ENCODE results near the gene NAA50.

The NAA50 gene

GRCh38 chr3:113745756-113746547, at the start of gene NAA50:
TSS of gene NAA50 (minus strand) at chr3:113746249. CDS start at chr3:113745949, 300 bp downstream.
- Histone ChIP-seq H3K27ac (ENCODE audit: low read length) (no peak within 1 kb of the TSS), H3K36me3 (ENCODE audit: control insufficient read depth, insufficient read depth, low read length) (no peaks in the 10 kb centered on the region), H3K4me1 (ENCODE audit: control insufficient read depth, insufficient read depth, low read length) (no peaks in the 10 kb centered on the region), H3K4me3 (ENCODE audit: low read length) (peak within 1 kb of the TSS; percentile 98), H3K27me3 (ENCODE audit: control insufficient read depth, insufficient read depth, low read length) (no peaks in the 10 kb centered on the region), H3K9me3 (ENCODE audit: control insufficient read depth, insufficient read depth, low read length) (no peaks in the 10 kb centered on the region)
- no peak for DNase-seq (ENCODE audit: low read depth, low spot score)
- no CpG with 5 or more reads among the region's 72 CpGs for WGBS (ENCODE audit: insufficient coverage, insufficient read length)

GRCh38 chr3:113795693-113796092, 49.6 kb upstream of the NAA50 start:
- no CpG with 5 or more reads among the region's 4 CpGs for WGBS (ENCODE audit: insufficient coverage, insufficient read length)
- no peaks in the 10 kb centered on the region for H3K27me3 ChIP-seq (ENCODE audit: control insufficient read depth, insufficient read depth, low read length)
- H3K27ac ChIP-seq (ENCODE audit: low read length), result no peak overlapping the region

DNA sequence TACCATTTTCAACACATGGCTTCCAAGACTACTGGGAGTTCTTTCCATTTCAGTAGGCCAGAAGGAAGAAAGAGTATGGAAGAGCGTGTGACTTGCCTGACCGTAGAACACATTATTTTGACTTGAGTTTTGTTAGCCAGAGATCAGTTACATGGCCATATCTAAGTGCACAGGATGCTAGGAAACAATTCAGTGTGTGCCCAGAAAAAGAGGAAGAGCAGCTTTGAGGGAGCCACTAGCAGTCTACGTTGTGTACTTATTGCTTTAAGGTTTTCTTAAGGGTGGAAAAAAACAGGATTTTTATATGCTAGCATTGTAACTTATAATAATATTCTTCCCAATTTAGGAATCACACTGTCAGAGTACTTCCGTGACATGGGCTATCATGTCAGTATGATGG, 48.5 kb upstream of the NAA50 start:
- WGBS (ENCODE audit: insufficient coverage, insufficient read length), result no CpG with 5 or more reads among the region's 4 CpGs
- no peaks in the 10 kb centered on the region for H3K27me3 ChIP-seq (ENCODE audit: control insufficient read depth, insufficient read depth, low read length)
- 0 out of 2 replicates have a peak, but pooled peaks cover 2% of the 10 kb centered on the region for H3K36me3 ChIP-seq (ENCODE audit: control insufficient read depth, insufficient read depth, low read length)

More at GRCh38 chr3:113795693-113796092, 49.6 kb upstream of the NAA50 start:
- H3K36me3 ChIP-seq (ENCODE audit: control insufficient read depth, insufficient read depth, low read length), result 0 out of 2 replicates have a peak, but pooled peaks cover 2% of the 10 kb centered on the region
- no peaks in the 10 kb centered on the region for H3K9me3 ChIP-seq (ENCODE audit: control insufficient read depth, insufficient read depth, low read length)
- no peak for DNase-seq (ENCODE audit: low read depth, low spot score)
- H3K4me1 ChIP-seq (ENCODE audit: control insufficient read depth, insufficient read depth, low read length), result no peaks in the 10 kb centered on the region
- H3K4me3 ChIP-seq (ENCODE audit: low read length), result no peak overlapping the region

GRCh38 chr3:113791381-113791780, 45.3 kb upstream of the NAA50 start:
- H3K27me3 ChIP-seq (ENCODE audit: control insufficient read depth, insufficient read depth, low read length), result no peaks in the 10 kb centered on the region
- H3K36me3 ChIP-seq (ENCODE audit: control insufficient read depth, insufficient read depth, low read length), result no peaks in the 10 kb centered on the region; the same call in 1 of the 2 replicates
- no peak for DNase-seq (ENCODE audit: low read depth, low spot score)
- H3K9me3 ChIP-seq (ENCODE audit: control insufficient read depth, insufficient read depth, low read length), result no peaks in the 10 kb centered on the region
- H3K4me1 ChIP-seq (ENCODE audit: control insufficient read depth, insufficient read depth, low read length), result no peaks in the 10 kb centered on the region
- H3K4me3 ChIP-seq (ENCODE audit: low read length), result no peak overlapping the region
- no peak overlapping the region for H3K27ac ChIP-seq (ENCODE audit: low read length)

More for the DNA sequence above, 48.5 kb upstream of the NAA50 start:
- no peaks in the 10 kb centered on the region for H3K9me3 ChIP-seq (ENCODE audit: control insufficient read depth, insufficient read depth, low read length)
- no peak for DNase-seq (ENCODE audit: low read depth, low spot score)
- no peak overlapping the region for H3K27ac ChIP-seq (ENCODE audit: low read length)
- H3K4me3 ChIP-seq (ENCODE audit: low read length), result no peak overlapping the region
- no peaks in the 10 kb centered on the region for H3K4me1 ChIP-seq (ENCODE audit: control insufficient read depth, insufficient read depth, low read length)

GRCh38 chr3:113783980-113784379, 37.9 kb upstream of the NAA50 start:
- Histone ChIP-seq H3K4me1 (ENCODE audit: control insufficient read depth, insufficient read depth, low read length) (no peaks in the 10 kb centered on the region), H3K27me3 (ENCODE audit: control insufficient read depth, insufficient read depth, low read length) (no peaks in the 10 kb centered on the region), H3K4me3 (ENCODE audit: low read length) (no peak overlapping the region), H3K36me3 (ENCODE audit: control insufficient read depth, insufficient read depth, low read length) (no peaks in the 10 kb centered on the region; the same call in 1 of the 2 replicates), H3K9me3 (ENCODE audit: control insufficient read depth, insufficient read depth, low read length) (no peaks in the 10 kb centered on the region), H3K27ac (ENCODE audit: low read length) (no peak overlapping the region)
- DNase-seq (ENCODE audit: low read depth, low spot score), result no peak
- WGBS (ENCODE audit: insufficient coverage, insufficient read length), result no CpG with 5 or more reads among the region's 4 CpGs

DNA sequence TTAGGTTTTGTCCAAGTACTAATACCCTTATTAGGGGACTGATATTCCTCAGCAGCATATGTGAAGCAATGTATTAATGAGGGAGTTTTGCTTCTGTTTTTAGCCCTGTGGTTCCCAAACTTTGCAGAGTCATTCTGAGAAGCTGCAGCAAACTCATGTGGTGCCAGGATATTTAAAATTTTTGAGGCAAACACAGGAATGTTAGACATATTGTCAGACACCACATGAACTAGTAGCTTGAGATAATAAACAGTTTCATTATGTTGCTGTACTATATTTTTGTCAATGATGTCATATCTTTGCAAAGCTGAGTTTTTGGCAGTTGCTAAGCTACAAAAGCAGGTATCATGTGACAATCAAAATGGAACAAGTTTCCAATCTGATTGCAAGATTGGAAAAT, 37.4 kb upstream of the NAA50 start:
- Histone ChIP-seq H3K36me3 (ENCODE audit: control insufficient read depth, insufficient read depth, low read length) (no peaks in the 10 kb centered on the region; the same call in 1 of the 2 replicates), H3K27me3 (ENCODE audit: control insufficient read depth, insufficient read depth, low read length) (no peaks in the 10 kb centered on the region)
- no peak for DNase-seq (ENCODE audit: low read depth, low spot score)

GRCh38 chr3:113776564-113776963, 30.5 kb upstream of the NAA50 start:
- WGBS (ENCODE audit: insufficient coverage, insufficient read length), result no CpG with 5 or more reads among the region's 3 CpGs
- H3K27ac ChIP-seq (ENCODE audit: low read length), result no peak overlapping the region
- H3K36me3 ChIP-seq (ENCODE audit: control insufficient read depth, insufficient read depth, low read length), result no peaks in the 10 kb centered on the region
- DNase-seq (ENCODE audit: low read depth, low spot score), result no peak
- no peaks in the 10 kb centered on the region for H3K4me1 ChIP-seq (ENCODE audit: control insufficient read depth, insufficient read depth, low read length)
- no peaks in the 10 kb centered on the region for H3K27me3 ChIP-seq (ENCODE audit: control insufficient read depth, insufficient read depth, low read length)
- no peaks in the 10 kb centered on the region for H3K9me3 ChIP-seq (ENCODE audit: control insufficient read depth, insufficient read depth, low read length)
- no peak overlapping the region for H3K4me3 ChIP-seq (ENCODE audit: low read length)

More for the DNA sequence above, 37.4 kb upstream of the NAA50 start:
- Histone ChIP-seq H3K4me3 (ENCODE audit: low read length) (no peak overlapping the region), H3K27ac (ENCODE audit: low read length) (no peak overlapping the region), H3K4me1 (ENCODE audit: control insufficient read depth, insufficient read depth, low read length) (no peaks in the 10 kb centered on the region), H3K9me3 (ENCODE audit: control insufficient read depth, insufficient read depth, low read length) (no peaks in the 10 kb centered on the region)

DNA sequence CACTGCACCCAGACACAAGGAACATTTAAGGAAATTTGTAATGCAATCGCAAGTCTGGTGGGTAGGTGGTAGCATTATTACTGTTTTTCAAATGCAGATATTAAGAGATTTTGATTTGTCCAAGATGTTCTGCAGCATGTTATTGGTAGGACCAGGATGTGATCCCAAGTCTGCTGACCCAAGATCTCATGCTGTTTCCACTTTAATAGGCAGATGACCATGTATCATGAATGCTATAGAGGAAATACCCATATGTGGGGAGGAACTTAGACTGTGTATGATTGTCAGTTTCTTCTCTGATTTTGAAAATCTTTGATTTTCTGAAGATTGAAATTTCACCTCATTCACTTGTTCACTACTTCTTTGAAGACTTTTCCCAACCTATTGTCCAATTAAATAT, 29.5 kb upstream of the NAA50 start:
- no peaks in the 10 kb centered on the region for H3K4me1 ChIP-seq (ENCODE audit: control insufficient read depth, insufficient read depth, low read length)
- no CpG with 5 or more reads among the region's 1 CpG for WGBS (ENCODE audit: insufficient coverage, insufficient read length)
- H3K27ac ChIP-seq (ENCODE audit: low read length), result no peak overlapping the region
- no peaks in the 10 kb centered on the region for H3K27me3 ChIP-seq (ENCODE audit: control insufficient read depth, insufficient read depth, low read length)
- no peak overlapping the region for H3K4me3 ChIP-seq (ENCODE audit: low read length)
- no peaks in the 10 kb centered on the region for H3K36me3 ChIP-seq (ENCODE audit: control insufficient read depth, insufficient read depth, low read length)
- no peak for DNase-seq (ENCODE audit: low read depth, low spot score)
- H3K9me3 ChIP-seq (ENCODE audit: control insufficient read depth, insufficient read depth, low read length), result no peaks in the 10 kb centered on the region

GRCh38 chr3:113773381-113773780, 27.3 kb upstream of the NAA50 start:
- Histone ChIP-seq H3K4me3 (ENCODE audit: low read length) (no peak overlapping the region), H3K27ac (ENCODE audit: low read length) (no peak overlapping the region), H3K4me1 (ENCODE audit: control insufficient read depth, insufficient read depth, low read length) (no peaks in the 10 kb centered on the region), H3K9me3 (ENCODE audit: control insufficient read depth, insufficient read depth, low read length) (no peaks in the 10 kb centered on the region), H3K36me3 (ENCODE audit: control insufficient read depth, insufficient read depth, low read length) (no peaks in the 10 kb centered on the region), H3K27me3 (ENCODE audit: control insufficient read depth, insufficient read depth, low read length) (no peaks in the 10 kb centered on the region)
- no peak for DNase-seq (ENCODE audit: low read depth, low spot score)
- WGBS (ENCODE audit: insufficient coverage, insufficient read length), result no CpG with 5 or more reads among the region's 3 CpGs

DNA sequence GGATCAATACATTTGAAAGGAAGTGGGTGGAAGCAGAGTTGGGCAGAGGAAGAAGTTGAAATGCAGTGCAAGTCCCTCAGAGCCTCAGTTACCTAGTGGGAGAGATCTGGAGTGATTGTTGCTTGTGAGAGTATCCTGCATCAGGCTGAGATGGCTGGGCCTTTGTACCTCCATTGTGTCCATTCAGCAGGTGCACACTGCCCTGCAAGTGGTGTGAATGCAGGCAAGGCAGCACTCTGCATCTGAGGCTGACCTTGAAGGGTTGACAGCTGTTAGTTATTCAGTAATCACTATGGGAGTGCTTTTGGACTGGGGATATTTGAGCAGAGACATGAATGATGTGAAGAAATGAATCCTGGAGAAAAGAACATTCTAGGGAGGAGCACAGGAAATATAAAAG, 25.9 kb upstream of the NAA50 start:
- no peaks in the 10 kb centered on the region for H3K4me1 ChIP-seq (ENCODE audit: control insufficient read depth, insufficient read depth, low read length)
- H3K36me3 ChIP-seq (ENCODE audit: control insufficient read depth, insufficient read depth, low read length), result no peaks in the 10 kb centered on the region
- H3K27me3 ChIP-seq (ENCODE audit: control insufficient read depth, insufficient read depth, low read length), result no peaks in the 10 kb centered on the region
- H3K27ac ChIP-seq (ENCODE audit: low read length), result no peak overlapping the region
- DNase-seq (ENCODE audit: low read depth, low spot score), result no peak
- H3K4me3 ChIP-seq (ENCODE audit: low read length), result no peak overlapping the region
- H3K9me3 ChIP-seq (ENCODE audit: control insufficient read depth, insufficient read depth, low read length), result no peaks in the 10 kb centered on the region

- no peak overlapping the region for H3K27ac ChIP-seq (ENCODE audit: low read length)
- H3K36me3 ChIP-seq (ENCODE audit: control insufficient read depth, insufficient read depth, low read length), result no peaks in the 10 kb centered on the region
- H3K9me3 ChIP-seq (ENCODE audit: control insufficient read depth, insufficient read depth, low read length), result no peaks in the 10 kb centered on the region
- no peak for DNase-seq (ENCODE audit: low read depth, low spot score)
- no peak overlapping the region for H3K4me3 ChIP-seq (ENCODE audit: low read length)
- no peaks in the 10 kb centered on the region for H3K27me3 ChIP-seq (ENCODE audit: control insufficient read depth, insufficient read depth, low read length)
- H3K4me1 ChIP-seq (ENCODE audit: control insufficient read depth, insufficient read depth, low read length), result no peaks in the 10 kb centered on the region
Measured at GRCh38 chr3:113769551-113769950, 23.5 kb upstream of the NAA50 start.

Data from iPS DF 6.9 (cell line).